HT1080 (cell line): ENCODE results near the gene CELF2. TPM values are rescaled to one million over a fixed set of nuclear protein-coding genes. Genes with fewer than 3 reads are reported as not detected.
"Not testable (repeated sequence)": the region's sequence is repeated elsewhere in the genome, so short reads cannot be mapped to it uniquely, and the experiment has no call there.

Source experiments
- DNase-seq: peaks from one replicate; pipeline ENCODE4 v3.0.0-alpha.2; 2015; ENCODE audit warnings: low read depth
- total RNA-seq: library from RNA; depleted of rRNA; stranded (reverse); fragments of >200 nt; shearing (Covaris generic); gene quantifications from 2 replicates; pipeline ENCODE4 v1.2.3, GENCODE V29; 2014

Gene CELF2
- total RNA-seq, 1 experiment from 2014 or later = 9.7 TPM

DNA sequence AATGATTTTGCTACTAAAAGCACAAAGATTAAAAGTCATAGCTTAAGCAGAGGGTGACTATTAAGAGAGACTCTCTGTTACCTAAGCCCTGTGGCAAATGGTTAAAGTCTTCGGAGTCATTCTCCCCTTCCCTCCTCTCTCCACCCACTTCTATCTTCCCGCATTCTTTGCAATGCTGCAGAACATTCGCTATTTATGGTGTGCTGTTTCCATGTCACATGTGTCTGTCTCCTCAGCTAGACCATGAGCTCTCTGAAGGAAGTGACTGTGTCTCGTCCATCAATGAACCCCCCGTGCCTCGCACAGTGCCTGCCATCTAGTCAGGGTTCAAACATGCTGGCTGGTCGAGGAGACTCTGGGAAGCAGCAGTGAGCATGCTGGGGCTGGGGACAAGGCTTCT is 321.3 kb downstream of the CELF2 start:
- DNase-seq = no peak

DNA sequence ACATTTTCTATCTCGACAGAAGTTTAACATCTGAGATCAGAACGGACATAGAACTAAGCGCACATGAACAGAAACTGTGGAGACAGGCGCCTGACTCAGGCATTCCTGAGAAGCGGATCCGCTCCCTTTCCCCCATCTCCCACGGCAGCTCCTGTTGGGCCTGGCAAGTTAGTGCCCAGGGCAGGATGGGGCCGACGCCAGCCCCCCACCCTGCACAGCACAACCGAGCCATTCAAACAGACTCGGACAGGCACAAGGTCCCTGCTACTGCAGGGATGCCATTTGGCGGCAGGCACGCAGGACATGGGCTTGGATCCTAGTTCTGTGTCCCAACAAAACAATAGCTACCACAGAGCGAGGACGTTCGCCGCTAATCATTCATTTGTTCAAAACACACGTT is 322.0 kb downstream of the CELF2 start:
- no peak for DNase-seq

DNA sequence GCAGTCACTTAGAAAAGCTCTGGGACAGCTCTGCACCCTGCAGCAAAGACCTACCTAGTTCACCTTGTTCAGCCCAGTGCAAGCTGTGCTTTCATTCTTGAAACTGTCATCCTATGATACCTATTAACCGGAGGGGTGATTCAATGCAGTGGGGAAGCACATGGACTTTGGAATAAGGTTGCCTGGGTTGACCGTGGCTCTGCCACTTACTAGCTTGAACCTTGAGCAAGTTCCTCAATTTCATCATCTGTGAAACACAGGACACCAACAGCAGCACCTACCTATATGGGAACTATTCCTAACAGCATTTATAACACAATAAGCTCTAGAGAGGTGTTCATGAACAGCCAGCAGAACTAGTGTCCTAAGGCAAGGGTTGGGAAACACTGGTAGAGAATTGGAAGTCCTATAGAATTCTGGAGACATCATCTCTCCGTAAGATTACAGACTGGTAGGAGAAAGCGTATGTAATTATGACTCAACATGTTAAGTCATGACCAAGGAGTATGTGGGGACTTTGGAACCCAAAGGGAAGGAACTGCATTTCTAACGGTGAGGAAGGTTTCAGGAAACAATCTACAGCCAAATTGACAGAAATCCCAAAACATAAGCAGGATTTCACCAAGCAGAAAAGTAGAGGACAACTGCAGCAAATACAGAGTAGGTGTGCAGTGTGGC is 323.8 kb downstream of the CELF2 start:
- DNase-seq = no peak

DNA sequence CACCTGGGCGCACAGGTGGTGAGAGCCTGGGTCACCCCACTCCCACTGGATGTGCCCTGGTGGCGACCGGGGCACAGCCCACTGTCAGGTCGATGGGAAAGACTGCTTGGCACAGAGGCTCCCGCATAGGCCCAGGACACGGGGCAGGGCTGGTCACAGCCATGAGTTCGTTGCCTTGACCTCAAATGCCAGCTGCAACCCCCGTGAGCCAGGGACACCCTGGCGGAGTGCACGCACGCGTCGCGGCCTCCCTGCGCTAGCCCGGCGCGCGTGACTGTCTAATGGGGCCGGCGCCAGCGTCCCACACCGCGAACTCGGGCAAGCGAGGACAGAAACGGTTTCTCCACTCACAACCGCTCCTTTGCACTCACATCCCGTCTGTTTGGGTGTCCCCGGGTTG is 326.4 kb downstream of the CELF2 start:
- DNase-seq = no peak

DNA sequence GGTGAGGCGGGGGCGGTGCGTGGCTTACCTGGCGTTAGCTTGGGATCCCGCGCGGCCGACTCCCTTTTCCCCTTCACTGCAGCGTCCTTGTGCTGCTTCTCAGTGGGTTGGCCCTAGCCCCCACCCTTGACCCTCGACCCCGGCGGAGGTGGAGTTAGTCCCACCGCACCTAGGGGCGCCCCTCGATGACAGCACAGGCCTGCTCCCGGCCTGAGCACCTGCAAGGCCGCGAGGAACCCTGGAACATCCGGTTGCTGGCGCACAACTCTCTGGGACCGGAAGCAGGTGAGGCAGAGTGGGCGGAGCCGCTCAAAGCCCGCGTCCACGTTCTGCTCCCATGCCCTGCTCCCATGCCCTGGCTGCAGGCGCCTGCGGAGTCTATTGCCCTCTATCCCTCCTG is 326.9 kb downstream of the CELF2 start:
- no peak for DNase-seq

DNA sequence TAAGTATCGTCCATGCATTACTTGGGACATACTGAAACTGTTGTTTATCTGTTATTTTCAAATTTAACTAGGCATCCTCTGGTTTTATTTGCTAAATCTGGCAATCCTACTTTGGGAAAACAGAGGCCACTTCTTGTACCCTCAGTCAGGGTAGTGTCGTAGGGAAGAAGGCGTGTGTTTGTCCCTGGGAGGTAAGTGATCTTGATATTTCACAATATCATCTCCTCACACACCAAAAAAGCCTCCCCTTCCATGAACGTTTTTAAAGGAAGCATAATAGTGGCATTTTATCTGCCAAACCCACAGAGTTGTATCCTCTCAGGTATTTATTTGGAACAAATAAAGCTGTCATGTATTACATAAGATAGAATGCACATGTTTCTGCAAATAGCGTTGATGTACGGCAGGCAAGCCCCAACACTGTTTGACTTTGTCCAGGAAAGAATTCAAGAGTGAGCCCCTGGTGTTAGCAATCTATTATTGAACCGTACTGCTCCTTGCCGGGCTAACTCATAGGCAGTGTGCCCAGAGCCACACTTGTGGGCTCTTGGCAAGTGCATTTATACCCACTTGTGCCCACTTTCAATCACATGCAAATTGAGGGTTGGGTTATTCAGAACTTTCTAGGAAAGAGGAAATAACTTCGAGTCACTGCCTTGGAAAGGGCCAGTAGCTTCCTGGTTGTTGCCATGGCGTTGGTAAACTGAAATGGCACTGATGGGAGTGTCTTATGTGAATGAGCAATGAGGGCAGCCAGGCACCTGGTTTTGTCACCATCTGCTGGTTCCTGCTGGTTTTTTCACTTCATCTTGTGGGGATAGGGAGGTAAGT is 327.8 kb downstream of the CELF2 start:
- peak; percentile 56 for DNase-seq

DNA sequence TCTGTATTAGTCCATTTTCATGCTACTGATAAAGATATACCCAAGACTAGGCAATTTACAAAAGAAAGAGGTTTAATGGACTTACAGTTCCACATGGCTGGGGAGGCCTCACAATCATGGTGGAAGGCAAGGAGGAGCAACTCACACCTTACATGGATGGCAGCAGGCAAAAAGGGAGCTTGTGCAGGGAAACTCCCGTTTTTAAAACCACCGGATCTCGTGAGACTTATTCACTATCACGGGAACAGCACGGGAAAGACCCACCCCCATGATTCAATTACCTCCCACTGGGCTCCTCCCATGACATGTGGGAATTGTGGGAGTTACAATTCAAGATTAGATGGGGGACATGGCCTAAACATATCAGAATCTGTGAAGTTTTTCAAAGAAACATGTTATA is 329.9 kb downstream of the CELF2 start:
- DNase-seq = not testable (repeated sequence)

DNA sequence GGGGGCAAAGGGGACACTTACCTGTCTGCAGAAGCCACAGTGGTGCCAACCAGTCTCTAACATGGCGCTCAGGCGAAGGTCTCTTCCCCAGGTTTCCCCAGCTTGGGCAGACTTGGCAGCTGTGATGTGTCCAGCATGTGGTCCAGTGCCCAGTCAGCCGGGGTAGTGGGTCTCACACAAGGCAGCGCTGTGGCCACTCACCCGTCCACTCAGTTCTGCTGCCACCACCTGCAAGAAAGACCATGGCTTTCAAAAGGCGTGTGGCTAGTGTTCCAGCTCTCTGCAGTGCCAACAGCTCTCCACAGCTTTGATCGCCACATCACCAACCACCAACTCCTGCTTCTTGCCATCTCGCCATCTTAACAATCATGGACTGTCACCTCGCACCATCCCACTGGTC is 334.1 kb downstream of the CELF2 start:
- DNase-seq = no peak

DNA sequence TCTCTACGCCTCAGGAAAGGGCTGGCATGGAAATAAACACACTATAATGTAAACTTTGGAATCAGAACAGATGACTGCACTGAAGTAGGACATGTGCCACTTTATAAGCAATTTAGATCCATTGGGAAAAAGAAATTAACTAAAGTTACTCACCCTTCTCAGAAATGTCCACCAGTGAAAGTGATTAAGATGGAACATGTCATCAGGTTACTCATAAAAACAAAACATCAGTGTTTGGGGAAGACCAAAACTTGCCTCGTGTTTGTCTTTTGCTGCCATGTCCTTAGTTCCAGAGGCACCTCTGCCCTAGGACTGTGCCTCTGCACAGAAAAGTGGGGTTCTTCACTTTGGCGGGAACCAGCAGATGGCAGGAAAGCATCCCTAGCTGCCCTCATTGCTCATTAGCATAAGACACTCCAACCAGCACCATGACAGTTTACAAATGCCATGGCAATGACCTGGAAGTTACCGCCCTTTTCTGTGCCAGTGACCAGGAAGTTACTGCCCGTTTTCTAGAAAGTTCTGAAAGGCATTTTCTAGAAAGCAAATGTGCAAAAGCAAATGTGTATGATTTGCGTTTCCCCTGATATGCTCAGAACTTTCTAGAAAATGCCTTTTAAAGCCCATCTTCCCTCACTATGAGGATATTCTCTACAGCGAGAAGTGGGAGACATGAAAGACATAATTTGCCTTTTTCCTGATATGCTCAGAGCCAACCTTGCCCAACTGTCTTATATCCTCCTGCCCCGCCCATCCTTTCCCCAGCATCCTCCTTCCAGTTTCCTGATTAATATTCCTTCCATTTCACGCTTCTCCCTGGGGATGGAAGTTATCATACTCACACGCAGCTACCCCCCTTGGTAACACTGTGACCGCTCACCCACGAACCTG is 335.6 kb downstream of the CELF2 start:
- no peak for DNase-seq

DNA sequence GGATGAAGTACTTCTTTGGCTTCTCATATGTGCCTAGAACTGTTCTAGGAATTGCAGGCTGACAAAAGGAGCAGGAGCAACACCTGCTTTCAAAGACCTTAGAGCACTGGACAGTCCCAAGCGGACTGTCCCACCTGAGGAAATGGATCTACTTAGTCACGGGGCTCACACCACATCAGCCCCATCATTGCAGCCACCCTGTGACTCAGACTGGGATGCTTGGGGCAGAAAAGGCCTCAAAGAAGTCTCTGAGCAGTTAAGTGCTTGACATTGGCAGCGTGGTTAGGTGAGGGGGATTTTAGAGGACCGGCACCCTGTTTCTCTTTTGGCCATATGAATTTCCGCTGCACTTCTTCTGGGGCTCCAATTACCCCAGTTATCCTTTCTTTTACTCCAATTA is 337.2 kb downstream of the CELF2 start:
- peak; percentile 15 for DNase-seq

DNA sequence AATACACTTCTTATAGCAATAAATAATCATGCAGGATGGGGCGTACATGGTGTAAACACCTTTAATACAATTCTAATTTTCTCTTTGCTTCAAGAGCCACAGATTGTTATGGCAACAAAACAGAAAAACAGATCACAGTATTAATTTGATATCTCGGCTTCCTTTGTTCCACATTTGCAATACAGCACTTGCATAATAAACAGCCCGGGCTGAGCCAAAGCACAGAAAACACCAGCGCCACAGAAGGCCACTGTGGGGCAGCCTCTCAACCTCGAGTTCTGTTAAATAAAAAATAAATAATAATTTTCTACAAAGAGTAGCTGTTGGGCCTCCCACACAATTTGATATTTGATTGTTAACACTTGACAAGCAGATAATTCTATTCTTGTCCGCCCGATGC is 337.9 kb downstream of the CELF2 start:
- no peak for DNase-seq

DNA sequence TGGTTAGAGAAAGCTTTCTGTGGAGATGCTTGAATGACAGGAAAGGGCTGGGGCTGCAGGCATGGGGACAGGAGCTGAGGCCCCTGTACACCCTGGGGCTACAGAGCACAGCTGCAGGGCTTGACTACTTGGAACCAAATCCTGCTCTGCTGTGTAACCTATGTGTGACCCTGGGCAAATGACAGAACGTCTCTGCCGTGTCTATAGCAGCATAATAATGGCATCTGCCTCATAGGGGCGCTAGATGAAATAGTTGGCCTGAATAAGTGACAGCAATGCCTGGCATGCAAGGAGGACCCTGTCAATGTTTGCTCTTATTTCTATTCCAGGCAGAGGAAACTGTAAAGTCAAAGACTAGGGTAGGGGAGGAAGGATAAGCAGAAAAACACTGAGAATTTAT is 339.8 kb downstream of the CELF2 start:
- DNase-seq = no peak

DNA sequence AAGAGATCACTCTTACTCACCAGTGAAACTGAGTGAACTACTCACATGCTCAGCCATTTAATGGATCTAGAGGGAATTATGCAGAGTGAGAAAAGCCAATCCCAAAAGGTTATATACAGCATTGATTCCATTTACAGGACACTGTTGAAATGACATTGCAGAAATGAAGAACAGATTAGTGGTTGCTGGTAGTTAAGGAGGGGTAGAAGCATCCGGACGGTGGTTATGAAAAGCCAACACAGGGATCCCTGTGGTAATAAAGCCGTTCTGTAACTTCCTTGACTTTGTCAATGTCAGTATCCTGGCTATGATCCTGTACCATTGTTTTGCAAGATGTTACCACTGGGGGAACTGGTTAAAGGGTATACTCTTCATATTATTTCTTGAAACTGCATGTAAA is 340.3 kb downstream of the CELF2 start:
- DNase-seq = no peak

DNA sequence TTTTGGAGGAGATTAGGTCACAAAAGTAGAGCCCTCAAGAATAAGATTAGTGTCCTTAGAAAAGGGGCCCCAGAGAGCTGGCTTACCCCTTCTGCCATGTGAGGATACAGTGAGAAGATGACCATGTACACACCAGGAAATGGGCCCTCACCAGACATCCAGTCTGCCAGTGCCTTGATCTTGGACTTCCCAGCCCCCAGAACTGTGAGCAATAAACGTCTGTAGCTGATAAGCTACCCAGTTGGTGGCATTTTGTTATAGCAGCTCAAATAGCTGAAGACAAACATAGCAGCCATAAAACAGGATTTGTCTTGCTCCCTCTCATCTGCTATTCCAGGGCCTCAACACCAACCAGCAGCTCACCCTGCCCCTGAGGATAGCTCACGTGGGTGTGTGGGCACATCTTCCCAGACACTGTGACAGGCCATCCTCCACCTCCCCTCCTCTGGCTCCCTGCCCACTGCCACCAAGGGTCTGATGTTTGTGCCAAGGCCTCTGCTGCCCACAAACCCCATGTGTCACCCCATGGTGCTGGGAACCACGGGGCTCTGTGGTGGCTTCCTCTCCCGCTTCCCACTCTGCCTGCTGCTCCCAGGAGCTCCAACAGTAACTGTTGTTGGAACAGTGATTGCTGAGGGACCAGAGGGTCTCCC is 341.4 kb downstream of the CELF2 start:
- DNase-seq = no peak

DNA sequence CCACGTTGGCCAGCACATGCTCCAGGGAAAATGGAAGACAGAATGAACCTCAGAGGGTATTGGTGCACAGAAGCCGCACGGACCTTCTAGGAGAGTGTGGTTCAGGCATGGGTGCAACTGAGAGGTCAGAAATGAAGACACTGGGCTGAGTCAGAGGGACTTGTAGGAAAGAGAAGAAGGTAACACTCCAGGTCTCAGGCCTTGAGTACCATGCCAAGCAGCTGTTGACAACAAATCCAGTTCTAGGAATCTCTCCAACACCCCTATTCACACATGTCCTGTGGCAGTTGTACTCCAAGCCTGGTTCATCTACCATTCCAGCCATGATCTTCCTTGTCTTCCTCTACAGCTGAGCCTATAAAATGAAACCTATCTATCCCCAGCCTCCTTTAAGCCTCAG is 342.2 kb downstream of the CELF2 start:
- DNase-seq = no peak

DNA sequence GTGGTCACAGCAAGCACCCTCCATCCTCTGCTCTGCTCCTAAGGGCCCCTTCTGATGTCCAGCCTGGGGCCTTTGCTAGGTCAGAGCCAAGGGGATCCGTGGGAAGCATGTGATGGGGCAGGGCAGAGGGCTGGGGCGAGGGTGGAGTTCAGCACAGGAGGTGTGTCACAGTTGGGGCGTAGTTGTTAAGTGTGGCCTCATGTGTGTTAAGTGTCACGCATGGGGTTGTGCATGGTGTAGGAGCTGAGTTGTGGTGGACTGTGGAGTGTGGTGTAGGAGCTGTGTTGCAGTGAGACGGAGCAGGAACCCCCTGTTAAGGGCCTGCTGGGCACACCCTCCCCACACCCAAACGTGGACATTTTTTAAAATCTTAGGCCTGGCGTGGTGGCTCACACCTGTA is 345.8 kb downstream of the CELF2 start:
- no peak for DNase-seq

DNA sequence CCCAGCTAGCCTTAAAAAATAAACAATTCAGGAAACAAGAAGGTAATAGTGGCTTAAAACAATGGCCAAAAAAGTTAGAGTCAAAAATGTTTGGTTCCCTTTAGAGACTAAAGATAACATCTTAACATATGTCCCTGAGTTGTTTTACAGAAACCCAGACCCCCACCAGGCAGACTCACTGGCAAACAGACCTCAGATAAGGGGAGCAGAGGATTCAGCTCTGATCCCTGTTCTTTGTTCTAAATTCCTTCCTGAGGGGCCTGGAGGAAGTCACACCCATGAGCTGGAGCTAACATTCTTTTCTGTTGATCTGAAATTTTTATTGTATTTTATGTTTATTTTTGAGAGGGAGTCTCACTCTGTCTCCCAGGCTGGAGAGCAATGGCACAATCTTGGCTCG is 346.6 kb downstream of the CELF2 start:
- no peak for DNase-seq

DNA sequence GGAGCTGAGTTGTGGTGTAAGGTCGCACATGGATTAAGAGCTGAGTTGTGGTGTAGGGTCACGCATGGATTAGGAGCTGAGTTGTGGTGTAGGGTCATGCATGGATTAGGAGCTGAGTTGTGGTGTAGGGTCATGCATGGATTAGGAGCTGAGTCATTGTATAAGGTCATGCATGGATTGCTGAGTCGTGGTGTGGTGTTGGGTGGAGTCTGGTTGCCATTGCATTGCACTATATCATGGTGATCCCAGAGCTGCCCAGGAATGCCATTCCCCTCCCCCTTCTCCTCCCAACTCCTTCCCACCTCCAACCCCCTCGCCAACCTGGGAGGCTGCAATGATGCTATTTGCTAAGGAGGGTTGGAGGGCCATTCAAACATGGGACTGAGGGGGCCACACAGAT is 349.2 kb downstream of the CELF2 start:
- not testable (repeated sequence) for DNase-seq

DNA sequence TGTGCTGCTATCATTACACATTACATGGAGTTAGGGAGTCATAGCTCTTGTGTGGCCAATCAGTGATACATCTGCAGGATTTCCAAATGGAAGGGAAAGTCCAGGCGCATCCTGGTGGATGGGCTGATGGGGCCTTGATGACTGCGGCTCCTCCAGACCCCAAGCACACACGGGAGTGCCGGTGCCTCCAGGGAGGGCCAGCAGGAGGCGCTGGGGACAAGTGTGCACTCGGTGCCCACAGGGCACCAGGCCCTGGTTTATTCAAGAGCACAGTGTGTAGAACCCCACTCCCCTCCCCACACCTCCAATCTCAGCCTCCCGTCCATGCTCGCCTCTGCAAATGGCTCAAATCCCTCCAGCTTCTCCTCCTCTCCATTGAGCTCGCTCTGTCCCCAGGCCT is 349.8 kb downstream of the CELF2 start:
- DNase-seq = no peak

DNA sequence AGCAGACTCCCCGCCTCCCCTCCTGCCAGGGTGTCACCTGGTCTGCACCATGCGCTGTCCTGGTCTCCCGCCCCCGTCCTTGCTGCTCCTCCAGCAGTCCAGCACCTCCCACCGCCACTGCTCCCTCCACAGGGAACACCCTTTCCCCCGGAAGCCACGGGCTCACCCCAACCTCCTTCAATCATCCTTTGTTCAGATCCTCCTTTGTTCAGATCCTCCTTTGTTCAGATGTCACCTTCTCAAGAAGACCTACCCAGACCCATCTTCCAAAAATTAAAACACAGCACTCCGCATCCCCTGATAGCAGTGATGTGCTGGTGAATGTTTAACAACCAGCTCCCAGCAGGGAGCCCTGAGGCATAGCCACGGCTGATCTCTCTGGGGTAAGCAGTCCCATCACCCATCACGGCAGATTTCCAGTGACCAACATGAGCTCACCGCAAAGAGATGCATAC is 356.1 kb downstream of the CELF2 start:
- no peak for DNase-seq

DNA sequence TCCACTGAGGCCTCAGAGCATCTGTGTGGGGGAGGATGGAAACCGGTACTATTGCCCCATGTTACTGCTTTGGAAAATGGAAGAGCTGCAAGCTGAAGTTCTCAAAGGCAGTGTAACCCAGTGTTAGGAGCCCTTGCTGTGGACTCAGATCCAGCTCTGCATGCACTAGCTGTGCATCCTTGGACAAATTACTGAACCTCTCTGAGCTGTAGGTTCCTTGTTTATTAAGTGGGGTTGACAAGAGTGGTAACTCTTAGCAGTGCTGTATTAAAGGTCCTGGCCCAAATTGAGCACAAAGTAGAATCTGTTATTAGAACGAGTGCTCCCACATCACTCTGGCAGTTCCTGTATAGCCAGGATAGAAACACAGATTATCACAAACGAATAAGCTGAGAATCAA is 359.6 kb downstream of the CELF2 start:
- DNase-seq = no peak
